ENCODE data around the gene INSM1.

The INSM1 gene

DNA sequence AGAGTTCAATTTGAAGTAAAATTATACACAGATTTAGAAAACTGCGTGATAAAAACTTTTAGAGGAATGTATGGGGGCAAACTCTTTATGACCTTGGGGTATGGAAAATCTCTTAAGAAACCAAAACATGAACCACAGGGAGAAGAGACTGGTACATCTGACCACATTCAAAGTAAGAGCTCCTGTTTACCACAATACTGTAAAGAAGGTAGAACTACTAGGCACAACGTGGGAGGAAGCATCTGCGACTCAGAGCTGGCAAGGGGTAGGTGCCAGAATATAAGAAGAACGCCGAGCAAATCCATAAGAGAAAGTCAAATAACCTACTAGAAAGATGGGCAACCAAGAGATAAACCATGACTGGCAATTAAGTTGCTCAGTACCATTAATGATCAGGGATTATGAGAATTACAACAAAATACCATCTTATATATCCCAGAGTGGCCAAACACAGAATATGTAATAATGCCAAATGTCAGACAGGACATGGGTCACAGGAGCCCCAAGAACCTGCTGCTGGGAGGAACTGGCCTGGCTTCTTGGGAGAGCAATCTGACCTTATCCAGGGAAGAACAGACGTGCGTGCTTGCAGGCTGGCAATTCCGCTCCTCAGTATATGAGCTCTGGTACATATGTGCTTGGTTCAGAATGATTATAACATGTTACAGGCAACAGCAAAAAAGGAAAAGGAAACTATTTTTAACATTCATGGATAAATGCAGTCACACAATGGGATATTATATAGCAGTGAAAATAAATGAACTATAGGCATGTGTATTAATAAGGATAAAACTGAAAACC, 50.2 kb downstream of the INSM1 start:
- DNase-seq (ENCODE audit: low read depth in 1 of 2, low spot score in 1 of 2) = no peak

Data from activated T-helper 1 cell treated with anti-CD3 and anti-CD28 coated beads, Interleukin-2, amount 50 U/mL, for 16 hours (primary cell).